ENCODE measurements around the gene FAM131A.

Gene FAM131A

DNA sequence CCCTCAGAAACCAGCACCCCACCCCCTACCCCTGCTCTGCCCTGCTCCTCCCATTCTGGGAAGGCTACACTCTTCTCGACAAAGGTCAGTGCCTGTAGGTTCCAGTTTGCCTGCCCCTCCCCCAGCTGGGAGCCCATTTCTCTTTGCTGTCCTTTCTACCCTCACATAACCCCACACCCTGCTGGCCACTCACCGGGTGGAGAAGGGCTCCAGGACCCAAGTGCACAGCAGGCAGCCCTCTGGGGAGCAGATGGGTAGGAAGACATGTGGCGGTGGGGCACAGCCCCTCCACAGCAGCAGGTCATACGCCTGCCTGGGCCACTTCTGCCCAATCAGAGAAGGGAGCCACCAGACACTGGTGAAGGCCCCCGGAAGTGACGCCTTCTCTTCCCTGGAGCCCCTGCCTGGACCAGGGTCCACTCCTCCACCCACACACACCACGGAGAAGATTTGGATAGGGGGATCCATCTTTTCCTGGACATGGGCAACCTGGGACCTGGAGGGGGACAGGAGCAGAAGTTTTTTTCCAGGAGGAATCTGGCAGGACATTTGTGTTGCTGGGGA is 40.6 kb downstream of the FAM131A start, which contains the start of gene THPO:
Gene THPO, minus strand, starts transcription at position 326 of the 564 bp plus-strand sequence. CDS start 1,948 bp downstream, outside the sequence.
- Mint-ChIP-seq H3K9me3 (no peaks in the 10 kb centered on the region), H3K36me3 (ENCODE audit: low read depth) (peaks cover 7% of the 10 kb centered on the region), H3K27ac (peak within 1 kb of the TSS; percentile 5), H3K27me3 (ENCODE audit: low read depth, poor library complexity) (peaks cover 52% of the 10 kb centered on the region), H3K4me3 (peak within 1 kb of the TSS; percentile 82), H3K4me1 (peaks cover 39% of the 10 kb centered on the region)
- DNase-seq: peak; percentile 57
- TF ChIP-seq, protein P1, sequence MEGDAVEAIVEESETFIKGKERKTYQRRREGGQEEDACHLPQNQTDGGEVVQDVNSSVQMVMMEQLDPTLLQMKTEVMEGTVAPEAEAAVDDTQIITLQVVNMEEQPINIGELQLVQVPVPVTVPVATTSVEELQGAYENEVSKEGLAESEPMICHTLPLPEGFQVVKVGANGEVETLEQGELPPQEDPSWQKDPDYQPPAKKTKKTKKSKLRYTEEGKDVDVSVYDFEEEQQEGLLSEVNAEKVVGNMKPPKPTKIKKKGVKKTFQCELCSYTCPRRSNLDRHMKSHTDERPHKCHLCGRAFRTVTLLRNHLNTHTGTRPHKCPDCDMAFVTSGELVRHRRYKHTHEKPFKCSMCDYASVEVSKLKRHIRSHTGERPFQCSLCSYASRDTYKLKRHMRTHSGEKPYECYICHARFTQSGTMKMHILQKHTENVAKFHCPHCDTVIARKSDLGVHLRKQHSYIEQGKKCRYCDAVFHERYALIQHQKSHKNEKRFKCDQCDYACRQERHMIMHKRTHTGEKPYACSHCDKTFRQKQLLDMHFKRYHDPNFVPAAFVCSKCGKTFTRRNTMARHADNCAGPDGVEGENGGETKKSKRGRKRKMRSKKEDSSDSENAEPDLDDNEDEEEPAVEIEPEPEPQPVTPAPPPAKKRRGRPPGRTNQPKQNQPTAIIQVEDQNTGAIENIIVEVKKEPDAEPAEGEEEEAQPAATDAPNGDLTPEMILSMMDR (IDR thresholded peaks at IDR 0.05): no peak

DNA sequence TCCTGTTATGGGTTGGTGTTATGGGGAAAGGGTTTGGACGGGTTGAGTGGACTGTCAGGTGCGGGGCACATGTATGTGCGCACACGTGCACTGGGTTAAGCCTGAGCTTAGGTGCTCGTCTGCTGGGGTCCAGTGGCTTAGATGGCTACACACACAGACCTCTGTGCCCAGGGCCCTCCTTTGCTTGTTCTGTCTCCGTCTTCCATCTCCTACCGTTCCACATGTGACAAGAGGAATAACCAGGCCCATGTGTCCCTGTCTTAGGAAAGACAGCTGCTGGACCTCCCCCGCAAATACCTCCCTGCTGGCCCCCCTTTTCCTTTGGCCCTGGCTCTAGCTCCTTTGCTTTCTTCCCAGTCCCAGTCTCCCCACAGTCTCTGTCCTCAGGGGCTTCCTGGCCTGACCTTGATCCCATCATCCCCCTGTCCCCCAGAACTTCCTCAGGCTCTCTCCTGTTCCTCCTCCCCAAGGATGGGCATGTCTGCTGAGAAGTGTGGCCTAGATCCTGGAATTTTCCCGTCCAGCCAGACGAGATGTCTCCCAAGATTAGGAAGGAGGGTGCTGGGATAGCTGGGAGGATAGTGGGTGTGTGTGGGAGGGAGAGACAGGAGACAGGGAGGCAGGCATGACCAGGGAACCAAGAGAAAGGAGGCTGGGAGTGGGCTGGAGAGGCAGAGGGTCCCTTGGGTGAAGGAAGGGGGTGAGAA is 41.4 kb downstream of the FAM131A start:
- DNase-seq: no peak
- peaks cover 39% of the 10 kb centered on the region for H3K4me1 Mint-ChIP-seq
- H3K36me3 Mint-ChIP-seq (ENCODE audit: low read depth): peaks cover 7% of the 10 kb centered on the region
- H3K4me3 Mint-ChIP-seq: peak overlapping the region; percentile 82
- H3K27ac Mint-ChIP-seq: peak overlapping the region; percentile 5
- TF ChIP-seq, protein P1 (IDR thresholded peaks at IDR 0.05): no peak
- no peaks in the 10 kb centered on the region for H3K9me3 Mint-ChIP-seq
- peaks cover 53% of the 10 kb centered on the region for H3K27me3 Mint-ChIP-seq (ENCODE audit: low read depth, poor library complexity)

DNA sequence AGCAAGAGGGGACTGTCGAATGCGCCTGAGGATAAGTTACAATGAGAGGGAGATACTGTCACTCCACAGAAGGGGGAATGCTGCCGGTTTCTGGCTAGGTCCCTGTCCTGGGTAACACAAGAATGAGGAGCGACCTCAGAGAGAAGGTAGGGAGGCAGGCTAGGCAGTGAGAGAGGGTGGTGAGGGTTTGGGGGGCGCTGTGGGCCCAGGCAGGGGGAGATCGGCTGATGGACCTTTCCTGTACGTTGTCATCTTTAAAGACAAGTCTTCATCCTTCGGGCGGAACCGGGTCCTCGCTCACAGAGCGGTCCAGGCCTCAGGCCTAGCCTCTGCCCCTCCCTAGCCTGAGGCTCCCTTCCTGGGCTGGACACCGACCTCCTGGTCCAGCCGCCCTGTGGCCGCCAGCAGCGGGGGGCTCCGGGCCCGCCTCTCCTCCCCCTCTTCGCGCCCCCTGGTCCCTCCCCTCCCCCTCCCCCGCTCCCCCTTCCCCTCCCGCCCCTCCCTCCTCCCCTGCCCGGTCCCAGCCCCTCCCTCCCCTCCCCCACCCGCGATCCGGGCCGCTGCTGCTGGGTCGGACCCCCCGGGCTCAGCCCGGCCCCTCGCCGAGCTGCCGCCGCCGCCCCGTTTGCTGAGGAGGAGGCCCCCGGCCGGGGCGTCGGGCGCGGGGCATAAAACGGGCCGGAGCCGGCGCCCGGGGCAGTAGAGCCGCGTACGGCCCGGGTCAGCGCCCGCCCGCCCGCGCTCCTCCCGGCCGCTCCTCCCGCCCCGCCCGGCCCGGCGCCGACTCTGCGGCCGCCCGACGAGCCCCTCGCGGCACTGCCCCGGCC is 42.2 kb downstream of the FAM131A start, which contains the start of gene CHRD:
Gene CHRD, plus strand, starts transcription at position 697 of the 827 bp plus-strand sequence. CDS start 265 bp downstream, outside the sequence.
- peak within 1 kb of the TSS; percentile 82 for H3K4me3 Mint-ChIP-seq

DNA sequence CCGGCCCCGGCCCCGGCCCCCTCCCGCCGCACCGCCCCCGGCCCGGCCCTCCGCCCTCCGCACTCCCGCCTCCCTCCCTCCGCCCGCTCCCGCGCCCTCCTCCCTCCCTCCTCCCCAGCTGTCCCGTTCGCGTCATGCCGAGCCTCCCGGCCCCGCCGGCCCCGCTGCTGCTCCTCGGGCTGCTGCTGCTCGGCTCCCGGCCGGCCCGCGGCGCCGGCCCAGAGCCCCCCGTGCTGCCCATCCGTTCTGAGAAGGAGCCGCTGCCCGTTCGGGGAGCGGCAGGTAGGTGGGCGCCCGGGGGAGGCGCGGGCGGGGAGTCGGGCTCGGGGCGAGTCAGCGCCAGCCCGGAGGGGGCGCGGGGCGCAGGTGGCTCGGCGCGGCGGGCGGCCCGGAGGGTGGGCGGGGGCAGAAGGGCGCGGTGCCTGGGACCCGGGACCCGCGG is 42.8 kb downstream of the FAM131A start:
- TF ChIP-seq, protein P1 (IDR thresholded peaks at IDR 0.05): no peak
- H3K27ac Mint-ChIP-seq: no peak overlapping the region
- H3K36me3 Mint-ChIP-seq (ENCODE audit: low read depth): peaks cover 2% of the 10 kb centered on the region
- H3K4me3 Mint-ChIP-seq: no peak overlapping the region
- peaks cover 39% of the 10 kb centered on the region for H3K4me1 Mint-ChIP-seq
- no peaks in the 10 kb centered on the region for H3K9me3 Mint-ChIP-seq
- peak; percentile 81 for DNase-seq
- H3K27me3 Mint-ChIP-seq (ENCODE audit: low read depth, poor library complexity): peaks cover 51% of the 10 kb centered on the region

More for the DNA sequence above, 42.2 kb downstream of the FAM131A start, which contains the start of gene CHRD:
- H3K27ac Mint-ChIP-seq: peak within 1 kb of the TSS; percentile 5
- H3K4me1 Mint-ChIP-seq: peaks cover 39% of the 10 kb centered on the region
- H3K36me3 Mint-ChIP-seq (ENCODE audit: low read depth): peaks cover 7% of the 10 kb centered on the region
- DNase-seq: peak; percentile 51
- no peaks in the 10 kb centered on the region for H3K9me3 Mint-ChIP-seq
- H3K27me3 Mint-ChIP-seq (ENCODE audit: low read depth, poor library complexity): peaks cover 51% of the 10 kb centered on the region
- TF ChIP-seq, protein P1 (IDR thresholded peaks at IDR 0.05): no peak

DNA sequence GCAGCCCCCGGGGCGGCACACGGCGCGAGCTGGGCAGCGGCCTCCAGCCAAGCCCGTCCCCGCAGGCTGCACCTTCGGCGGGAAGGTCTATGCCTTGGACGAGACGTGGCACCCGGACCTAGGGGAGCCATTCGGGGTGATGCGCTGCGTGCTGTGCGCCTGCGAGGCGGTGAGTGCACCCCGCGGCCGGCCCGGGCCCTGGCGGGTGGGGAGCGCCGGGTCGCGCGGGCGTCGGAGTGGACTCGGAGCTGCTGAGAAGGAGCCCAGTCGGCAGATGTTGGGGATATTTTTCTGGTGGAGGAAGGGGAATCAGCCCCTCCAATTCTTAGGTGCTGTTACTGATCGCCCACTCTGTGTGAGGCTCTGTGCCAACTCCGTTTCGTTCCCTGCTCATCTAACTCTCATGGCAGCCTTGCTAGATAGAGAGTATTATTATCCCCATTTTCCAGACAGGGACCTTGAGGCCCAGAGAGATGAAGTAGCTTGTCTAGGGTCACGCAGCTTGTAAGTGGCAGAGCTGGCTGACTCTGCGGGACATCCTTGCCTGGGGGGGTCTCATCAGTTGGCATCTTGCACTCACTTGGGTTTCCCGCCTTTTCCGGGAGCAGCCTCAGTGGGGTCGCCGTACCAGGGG is 43.3 kb downstream of the FAM131A start:
- Mint-ChIP-seq H3K27ac (no peak overlapping the region), H3K36me3 (ENCODE audit: low read depth) (no peaks in the 10 kb centered on the region)

More for the DNA sequence above, 43.3 kb downstream of the FAM131A start:
- TF ChIP-seq, protein P1 (IDR thresholded peaks at IDR 0.05): no peak
- Mint-ChIP-seq H3K27me3 (ENCODE audit: low read depth, poor library complexity) (peaks cover 47% of the 10 kb centered on the region), H3K9me3 (no peaks in the 10 kb centered on the region), H3K4me3 (peak overlapping the region; percentile 78), H3K4me1 (peaks cover 36% of the 10 kb centered on the region)
- DNase-seq: no peak

All from nephron progenitor cell (in vitro differentiated cells).